Cortex of kidney (tissue), 1 donor: ENCODE data around the gene CRKL.
"Not testable (repeated sequence)": the region's sequence is repeated elsewhere in the genome, so short reads cannot be mapped to it uniquely, and the experiment has no call there.

Experiments
- DNase-seq: peaks from one replicate; lab custom pipeline; 2025; lab: John Stamatoyannopoulos, UW

The CRKL gene

GRCh38 chr22:20901093-20902033, 15.8 kb upstream of the CRKL start:
- not testable (repeated sequence) for DNase-seq

DNA sequence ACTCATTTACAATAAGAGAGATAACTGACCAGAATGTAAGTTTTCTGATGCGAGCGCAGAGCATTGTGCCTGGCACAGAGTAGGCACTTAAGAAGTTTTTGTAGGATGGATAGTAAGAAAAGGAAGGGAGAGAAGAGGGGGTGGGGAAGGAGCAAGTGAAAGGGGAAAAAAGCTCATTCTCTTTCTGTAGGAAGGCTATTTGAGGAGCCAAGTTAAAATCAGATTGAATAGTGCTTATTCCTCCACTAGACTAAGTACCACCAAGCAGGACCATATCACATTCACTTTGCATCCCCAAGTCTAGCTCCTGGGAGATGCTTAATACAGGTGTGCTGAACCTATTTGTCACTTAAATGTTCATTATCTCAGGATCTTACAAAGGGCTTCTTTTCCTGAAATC, 14.1 kb upstream of the CRKL start:
- DNase-seq: no peak

DNA sequence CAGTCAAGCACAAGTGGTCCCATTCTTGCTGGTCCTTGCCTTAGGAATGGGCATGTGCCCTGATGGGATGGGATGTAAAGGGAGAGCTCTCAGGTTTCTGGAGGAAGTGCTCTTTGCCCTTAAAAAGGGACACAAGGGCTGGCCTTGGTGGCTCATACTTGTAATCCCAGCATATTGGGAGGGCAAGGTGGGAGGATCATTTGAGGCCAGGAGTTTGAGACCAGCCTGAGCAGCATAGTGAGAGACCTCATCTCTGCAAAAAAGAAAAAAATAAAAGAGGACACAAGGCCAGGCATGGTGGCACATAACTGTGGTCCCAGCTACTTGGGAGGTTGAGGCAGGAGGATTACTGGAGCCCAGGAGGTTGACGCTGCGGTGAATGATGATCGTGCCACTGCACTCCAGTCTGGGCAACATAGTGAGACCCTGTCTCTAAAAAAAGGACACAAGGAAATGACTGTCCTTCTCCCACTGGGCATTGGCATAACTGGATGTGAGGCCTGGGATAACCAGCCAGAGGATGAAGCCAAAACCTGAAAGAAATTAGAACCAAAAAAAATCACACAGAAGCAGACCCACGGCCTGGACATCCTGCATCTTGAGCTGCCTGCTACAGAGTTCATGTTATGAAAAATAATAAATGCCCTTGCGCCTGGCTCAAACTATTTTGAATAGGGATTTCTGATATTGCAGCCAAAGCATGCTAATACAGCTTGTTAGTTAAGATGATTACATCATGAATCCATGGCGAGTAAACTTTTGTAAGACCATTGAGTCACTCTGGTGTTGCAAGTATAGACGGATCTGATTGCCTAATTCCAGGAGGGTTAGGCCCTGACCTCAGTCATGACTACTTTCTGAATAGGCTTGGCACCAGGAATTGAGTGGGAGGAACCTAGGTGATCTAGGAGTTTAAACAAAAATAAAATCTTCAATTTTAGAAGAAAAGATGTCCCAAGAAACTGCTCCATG, 12.9 kb upstream of the CRKL start:
- DNase-seq: no peak

DNA sequence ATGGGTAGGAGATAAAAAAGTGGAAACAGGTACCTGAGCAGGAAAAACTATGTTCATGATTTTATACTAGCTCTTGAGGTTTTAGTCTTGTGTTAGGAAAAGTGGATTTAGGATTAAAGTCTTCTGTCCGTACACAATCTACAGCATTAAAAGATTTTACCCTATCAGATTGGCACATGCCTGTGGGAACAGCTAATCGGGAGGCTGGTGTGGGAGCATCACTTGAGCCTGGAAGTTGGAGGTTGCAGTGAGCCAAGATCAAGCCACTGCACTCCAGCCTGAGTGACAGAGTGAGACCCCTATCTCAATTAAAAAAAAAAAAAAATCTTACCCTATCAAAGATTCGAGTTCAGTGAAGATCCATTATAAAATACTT, 12.2 kb upstream of the CRKL start:
- no peak for DNase-seq

DNA sequence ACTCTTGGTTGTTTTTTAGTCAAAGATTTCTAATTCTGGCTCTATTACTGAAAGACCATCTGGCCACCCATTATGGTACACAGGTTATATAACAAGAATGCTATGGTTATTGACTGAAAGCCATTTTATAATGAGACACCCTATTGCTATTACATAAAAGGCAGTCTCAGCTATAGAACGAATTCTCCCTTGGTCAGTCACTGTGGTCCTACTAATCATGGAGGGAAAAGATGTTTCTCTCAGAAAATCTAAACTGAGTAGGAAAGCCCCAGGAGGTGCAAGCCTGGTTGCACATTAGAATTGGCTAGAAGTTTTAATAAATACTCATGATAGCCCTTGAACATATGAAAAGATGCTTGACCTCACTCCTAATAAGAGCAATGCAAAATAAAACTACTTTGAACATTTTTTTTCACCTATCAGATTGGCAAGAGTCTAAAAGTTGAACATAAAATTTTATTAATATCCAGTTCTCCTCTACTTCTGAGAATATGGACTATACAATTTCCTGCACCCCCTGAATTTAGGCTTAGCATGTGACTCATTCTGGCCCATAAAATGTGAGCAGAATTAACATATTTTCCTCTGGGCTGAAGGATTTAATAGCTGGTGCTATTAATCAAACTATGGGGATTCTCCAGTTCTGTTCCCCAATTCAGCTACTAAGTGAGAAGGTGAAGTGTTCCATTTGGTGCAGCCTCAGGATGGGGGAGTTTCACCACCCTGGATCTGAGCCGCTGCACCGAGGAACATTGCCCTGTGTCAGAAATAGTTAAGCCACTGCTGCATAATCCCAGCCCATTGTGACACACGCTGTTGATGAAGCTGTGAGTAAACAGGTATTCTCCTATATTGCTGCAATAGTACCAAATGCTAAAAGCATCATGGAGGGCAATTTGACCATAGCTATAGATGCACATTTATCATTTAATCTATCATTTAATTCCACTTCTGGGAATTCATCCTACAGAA, 11.5 kb upstream of the CRKL start:
- no peak for DNase-seq

DNA sequence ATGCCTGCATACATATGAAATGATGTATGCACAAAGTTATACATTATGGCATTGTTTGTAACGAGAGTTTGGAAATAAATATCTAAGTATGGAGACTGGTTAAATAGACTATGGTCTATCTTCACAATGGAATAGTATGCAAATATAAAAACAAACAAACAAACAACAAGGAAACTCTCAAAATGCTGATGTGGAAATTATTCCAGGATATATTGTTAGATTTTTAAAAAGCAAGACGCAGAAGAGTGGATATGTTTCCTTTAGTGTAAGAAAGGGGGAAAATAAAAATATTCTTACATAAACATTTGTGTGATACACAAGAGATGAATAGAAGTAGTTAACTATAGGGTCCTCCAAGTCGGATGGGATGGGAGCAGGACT, 10.8 kb upstream of the CRKL start:
- no peak for DNase-seq

DNA sequence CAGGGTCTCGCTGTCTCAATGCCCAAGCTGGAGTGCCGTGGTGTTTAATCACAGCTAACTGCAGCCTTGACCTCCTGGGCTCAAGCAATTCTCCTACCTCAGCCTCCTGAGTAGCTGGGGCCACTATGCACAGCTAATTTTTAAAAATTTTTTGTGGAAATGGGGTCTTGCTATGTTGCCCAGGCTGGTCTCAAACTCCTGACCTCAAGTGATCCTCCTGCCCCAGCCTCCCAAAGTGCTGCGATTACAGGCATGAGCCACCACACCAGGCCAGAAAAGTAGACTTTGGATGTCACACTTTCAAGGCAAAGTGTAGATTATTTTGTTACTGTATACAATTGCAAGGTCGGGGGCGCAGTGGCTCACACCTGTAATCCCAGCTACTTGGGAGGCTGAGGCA, 8.5 kb upstream of the CRKL start:
- DNase-seq: not testable (repeated sequence)

DNA sequence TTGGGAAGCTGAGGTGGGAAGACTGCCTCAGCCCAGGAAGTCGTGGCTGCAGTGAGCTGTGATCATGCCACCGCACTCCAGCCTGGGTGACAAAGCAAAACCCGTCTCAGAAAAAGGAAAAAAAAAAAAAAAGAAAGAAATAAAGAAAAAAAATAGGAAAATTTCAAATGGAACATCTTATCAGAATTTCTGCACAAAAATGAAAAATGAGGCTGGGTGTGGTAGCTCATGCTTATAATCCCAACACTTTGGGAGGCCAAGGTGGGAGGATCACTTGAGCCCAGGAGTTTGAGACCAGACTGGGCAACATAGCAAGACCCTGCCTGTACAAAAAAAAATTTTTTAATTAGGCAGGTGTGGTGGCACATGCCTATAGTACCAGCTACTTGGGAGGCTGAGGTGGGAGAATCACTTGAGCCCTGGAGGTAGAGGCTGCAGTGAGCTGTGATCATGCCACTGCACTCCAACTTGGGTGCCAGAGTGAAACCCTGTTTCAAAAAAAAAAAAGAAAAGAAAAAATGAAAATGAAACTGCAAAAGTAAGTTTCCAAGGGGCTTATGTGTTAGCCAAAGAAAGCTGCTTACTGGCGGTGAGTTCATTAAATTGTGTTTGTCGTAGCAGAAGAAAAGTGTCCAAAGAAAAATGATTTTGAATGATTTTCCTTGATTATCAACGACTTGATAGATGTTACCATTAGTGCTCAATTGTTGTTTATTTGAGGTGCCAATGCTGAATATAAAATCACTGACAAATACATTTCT, 7.5 kb upstream of the CRKL start:
- no peak for DNase-seq

GRCh38 chr22:20912494-20912893, 4.7 kb upstream of the CRKL start:
- no peak for DNase-seq

DNA sequence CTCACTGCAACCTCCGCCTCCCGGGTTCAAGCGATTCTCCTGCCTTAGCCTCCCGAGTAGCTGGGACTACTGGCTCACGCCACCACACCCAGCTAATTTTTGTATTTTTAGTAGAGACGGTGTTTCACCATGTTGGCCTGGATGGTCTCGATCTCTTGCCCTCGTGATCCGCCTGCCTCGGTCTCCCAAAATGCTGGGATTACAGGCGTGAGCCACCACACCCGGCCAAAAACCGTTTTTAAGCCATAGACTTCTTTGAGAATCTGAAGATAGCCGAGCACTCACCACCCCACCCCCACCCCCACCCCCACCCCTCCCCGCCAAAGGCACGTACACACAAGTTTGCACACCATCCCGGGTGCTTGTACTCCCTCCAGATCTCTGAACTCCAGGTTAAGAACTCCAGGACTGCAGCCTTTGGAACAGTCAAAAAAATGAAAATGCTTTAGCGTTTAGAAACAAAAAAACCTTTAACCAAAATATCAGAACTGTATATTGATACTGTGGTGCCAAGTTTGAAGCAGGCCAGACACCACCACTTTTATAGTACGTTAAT, 1.5 kb downstream of the CRKL start:
- DNase-seq: no peak

DNA sequence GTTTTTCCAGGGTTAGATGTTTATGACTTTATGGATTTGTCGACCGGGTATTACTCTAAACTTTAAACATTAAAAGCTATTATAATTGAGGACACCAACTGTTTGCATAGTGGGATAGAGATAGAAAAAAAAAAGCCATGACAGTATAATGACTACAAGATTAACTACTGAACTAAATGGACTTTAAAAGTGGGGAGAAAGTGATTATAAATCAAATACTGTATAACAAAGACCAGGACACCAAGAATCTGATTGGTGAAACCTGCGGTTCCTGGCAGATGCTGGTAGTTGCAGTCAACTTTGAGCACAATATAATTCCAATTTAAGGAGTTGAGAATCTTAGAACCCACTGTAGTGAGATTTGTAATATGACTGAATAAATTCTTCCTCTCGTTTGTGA, 2.5 kb downstream of the CRKL start:
- no peak for DNase-seq

GRCh38 chr22:20920881-20921203, 3.6 kb downstream of the CRKL start:
- no peak for DNase-seq

DNA sequence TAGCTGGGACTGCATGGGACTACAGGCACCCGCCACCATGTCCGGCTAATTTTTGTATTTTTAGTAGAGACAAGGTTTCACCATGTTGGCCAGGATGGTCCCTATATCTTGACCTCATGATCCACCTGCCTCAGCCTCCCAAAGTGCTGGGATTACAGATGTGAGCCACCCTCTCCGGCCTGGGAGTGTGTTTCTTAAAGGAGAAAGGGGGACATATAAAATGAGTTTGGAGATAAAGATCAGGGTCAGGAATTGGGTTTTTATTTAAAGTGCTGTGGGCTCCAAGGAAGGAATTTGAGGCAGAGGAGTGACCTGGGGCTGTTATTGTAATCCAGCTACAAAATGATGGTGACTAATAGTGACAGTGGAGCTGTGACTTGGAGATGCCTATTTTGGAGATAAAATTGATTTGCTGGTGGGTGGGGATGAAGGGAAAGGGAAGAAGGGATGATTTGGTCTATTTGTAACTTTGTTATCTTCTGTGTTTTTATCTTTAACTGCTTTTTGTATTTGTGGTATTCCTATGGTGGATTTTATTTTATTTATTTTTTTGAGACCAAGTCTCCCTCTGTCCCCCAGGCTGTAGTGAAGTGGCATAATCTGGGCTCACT, 5.0 kb downstream of the CRKL start:
- DNase-seq: no peak

DNA sequence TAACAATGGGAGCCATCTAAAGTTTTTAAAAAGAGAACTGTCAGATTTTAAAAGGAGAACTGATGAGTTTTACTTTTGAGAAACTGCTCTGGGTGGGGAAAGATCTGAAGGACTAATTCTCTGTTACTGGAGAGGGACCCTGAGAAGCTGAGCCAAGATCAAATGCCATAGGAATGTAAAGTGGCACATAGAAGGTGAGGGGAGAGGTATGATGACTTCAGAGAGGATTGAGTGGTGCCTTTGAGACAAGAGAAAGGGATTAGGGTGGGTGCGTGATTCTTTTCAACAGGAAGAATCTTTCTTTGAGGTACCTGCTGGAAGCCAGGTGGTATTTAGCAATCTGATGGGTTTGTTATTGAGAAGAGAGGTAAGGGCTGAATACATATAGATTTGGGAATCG, 9.0 kb downstream of the CRKL start:
- DNase-seq: no peak

DNA sequence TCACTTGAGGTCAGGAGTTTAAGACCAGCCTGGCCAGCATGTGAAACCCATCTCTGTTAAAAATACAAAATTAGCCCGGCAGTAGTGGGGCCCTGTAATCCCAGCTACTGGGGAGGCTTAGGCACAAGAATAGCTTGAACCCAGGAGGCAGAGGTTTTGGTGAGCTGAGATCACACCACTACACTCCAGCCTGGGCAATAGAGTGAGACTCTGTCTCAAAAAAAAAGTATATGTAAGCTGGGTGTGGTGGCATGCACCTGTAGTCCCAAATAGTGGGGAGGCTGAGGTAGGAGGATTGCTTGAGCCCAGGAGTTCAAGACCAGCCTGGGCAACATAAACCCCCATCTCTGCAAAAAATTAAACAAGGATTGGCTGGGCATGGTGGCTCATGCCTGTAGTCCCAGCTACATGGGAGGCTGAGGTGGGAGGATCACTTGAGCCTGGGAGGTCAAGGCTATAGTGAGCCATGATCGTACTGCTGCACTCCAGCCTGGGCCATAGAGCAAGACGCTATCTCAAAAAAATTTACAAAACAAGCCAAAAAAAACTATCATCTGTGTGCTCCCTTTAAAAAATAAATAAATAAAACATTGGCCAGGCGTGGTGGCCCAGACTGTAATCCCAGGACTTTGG, 10.8 kb downstream of the CRKL start:
- no peak for DNase-seq

DNA sequence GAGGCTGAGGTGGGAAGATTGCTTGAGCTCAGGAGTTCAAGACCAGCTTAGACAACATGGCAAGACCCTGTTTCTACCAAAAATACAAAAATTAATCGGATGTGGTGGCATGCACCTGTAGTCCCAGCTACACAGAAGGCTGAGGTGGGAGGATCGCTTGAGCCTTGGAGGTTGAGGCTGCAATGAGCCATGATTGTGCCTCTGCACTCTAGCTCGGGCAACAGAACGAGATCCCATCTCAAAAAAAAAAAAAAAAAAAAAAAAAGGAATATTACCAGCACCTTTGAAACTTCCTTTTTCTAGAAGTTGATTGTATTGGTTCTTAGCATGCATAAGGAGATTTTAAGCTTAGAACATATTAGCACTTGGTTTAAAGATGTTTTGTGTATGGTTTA, 11.4 kb downstream of the CRKL start:
- no peak for DNase-seq

DNA sequence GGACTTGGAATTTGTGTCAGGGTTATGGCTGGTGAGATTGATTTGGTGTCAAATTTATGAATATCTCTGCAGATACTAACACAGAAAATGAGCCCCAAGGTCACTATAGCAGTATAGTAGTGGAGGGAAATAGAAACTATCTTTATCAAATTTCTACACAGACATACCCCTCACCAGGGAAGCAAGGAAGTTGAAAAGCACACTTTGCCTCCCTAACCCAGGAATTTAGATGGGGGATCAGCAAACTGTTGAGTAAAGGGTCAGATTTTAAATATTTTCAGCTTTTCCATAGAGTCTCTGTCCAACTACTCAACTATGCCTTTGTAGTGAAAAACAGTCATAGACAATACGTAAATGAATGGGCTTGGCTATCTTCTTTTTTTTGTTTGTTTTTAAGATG, 12.8 kb downstream of the CRKL start:
- no peak for DNase-seq

- not testable (repeated sequence) for DNase-seq
These were observed 13.2 kb downstream of the CRKL start for GRCh38 chr22:20930435-20930834.

DNA sequence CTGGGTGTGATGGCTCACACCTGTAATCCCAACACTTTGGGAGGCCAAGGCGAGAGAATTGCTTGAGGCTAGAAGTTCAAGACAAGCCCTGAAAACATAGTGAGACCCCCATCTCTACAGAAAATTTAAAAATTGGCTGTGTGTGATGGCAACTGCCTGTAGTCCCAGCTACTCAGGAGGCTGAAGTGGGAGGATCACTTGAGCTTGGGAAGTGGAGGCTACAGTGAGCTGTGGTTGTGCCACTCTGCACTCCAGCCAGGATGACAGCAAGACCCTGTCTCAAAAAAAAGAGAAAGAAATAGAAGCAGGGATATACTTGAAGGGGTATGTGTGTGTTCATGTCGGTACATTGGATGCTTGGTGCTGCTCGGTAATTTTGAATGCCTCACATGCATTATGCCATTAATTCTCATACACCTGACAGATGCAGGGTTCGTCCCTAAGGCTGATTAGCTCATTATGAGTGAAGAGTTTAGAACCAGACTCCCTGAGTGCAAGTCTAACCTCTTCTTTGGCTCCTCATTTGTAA, 14.0 kb downstream of the CRKL start:
- DNase-seq: no peak

GRCh38 chr22:20933910-20934309, 16.7 kb downstream of the CRKL start:
- DNase-seq: no peak
